Uterus (tissue), 4 donors: ENCODE results near the gene ZC3H18. TPM values are rescaled to one million over a fixed set of nuclear protein-coding genes. Genes with fewer than 3 reads are reported as not detected.

ENCODE experiments used
- DNase-seq, 2 donors: peaks; one replicate each; pipeline ENCODE4 v3.0.0-alpha.2; 2019 to 2020
- H3K27ac ChIP-seq, 2 donors: fragments of 200-600 bp; sonication (generic); 1 replicate in 1 of 2; 2 replicates in 1 of 2; pipeline ENCODE4 v1.5.1; 2016 to 2018
- H3K27me3 ChIP-seq, 2 donors: fragments of 200-600 bp; sonication (generic); one replicate each; pipeline ENCODE4 v1.5.1; 2018 to 2019; ENCODE audit warnings: control low read depth in 1 of 2
- H3K36me3 ChIP-seq, 2 donors: fragments of 200-600 bp; sonication (generic); one replicate each; pipeline ENCODE4 v1.5.1; 2019; ENCODE audit warnings: control low read depth in 1 of 2
- H3K4me1 ChIP-seq, 2 donors: fragments of 200-600 bp; sonication (generic); one replicate each; pipeline ENCODE4 v1.5.1; 2018 to 2019; ENCODE audit warnings: control low read depth in 1 of 2
- H3K4me3 ChIP-seq, 2 donors: fragments of 200-600 bp; sonication (generic); 1 replicate in 1 of 2; 2 replicates in 1 of 2; pipeline ENCODE4 v1.5.1; 2018 to 2019; ENCODE audit warnings: mild to moderate bottlenecking in 1 of 2
- H3K9me3 ChIP-seq, 2 donors: fragments of 200-600 bp; sonication (generic); one replicate each; pipeline ENCODE4 v1.5.1; 2019; ENCODE audit warnings: control low read depth in 1 of 2
- POLR2A ChIP-seq, 2 donors: fragments of 450-650 bp; IDR thresholded peaks; one replicate each; pipeline ENCODE4 v1.6.1; 2016; ENCODE audit warnings: antibody characterized with exemption in 2 of 2, mild to moderate bottlenecking in 1 of 2, moderate library complexity in 1 of 2
- intact Hi-C: fragments of 100-400 bp; cut with DNase I; formaldehyde crosslinking; loops from one replicate; pipeline ENCODE4 v1.15.1; 2023; ENCODE audit warnings: low total_unique reads
- total RNA-seq, 4 donors: library from RNA; depleted of rRNA in 3 of 4; stranded (reverse); fragments of >200 nt in 3 of 4; gene quantifications; one replicate each; pipeline versions ENCODE4 v1.1.0 to v1.2.4, GENCODE V29; 2014 to 2023
- TF ChIP-seq, protein P1 (sequence below), 4 experiments: fragments of 200-600 bp in 2 of 4; fragments of 450-650 bp in 2 of 4; sonication (generic) in 2 of 4; IDR thresholded peaks; one replicate each; pipeline ENCODE4 v1.5.1; 2016 to 2019; ENCODE audit warnings: antibody characterized with exemption in 4 of 4, mild to moderate bottlenecking in 2 of 4, moderate library complexity in 1 of 4
- donor health status: DM: yes; HTN: yes; CAD: no.

The ZC3H18 gene
- total RNA-seq, 4 donors from 2014 or later, result 0.88 to 58.8 (median 9.5) TPM

- no peaks in the 10 kb centered on the region for H3K36me3 ChIP-seq
- DNase-seq, result no peak
- no peaks in the 10 kb centered on the region for H3K4me1 ChIP-seq
- intact Hi-C loops, result no loop called here
- no peak overlapping the region for H3K4me3 ChIP-seq
- no peaks in the 10 kb centered on the region for H3K9me3 ChIP-seq
- H3K27me3 ChIP-seq, result no peaks in the 10 kb centered on the region
- H3K27ac ChIP-seq, result no peak overlapping the region
- TF ChIP-seq, protein P1, sequence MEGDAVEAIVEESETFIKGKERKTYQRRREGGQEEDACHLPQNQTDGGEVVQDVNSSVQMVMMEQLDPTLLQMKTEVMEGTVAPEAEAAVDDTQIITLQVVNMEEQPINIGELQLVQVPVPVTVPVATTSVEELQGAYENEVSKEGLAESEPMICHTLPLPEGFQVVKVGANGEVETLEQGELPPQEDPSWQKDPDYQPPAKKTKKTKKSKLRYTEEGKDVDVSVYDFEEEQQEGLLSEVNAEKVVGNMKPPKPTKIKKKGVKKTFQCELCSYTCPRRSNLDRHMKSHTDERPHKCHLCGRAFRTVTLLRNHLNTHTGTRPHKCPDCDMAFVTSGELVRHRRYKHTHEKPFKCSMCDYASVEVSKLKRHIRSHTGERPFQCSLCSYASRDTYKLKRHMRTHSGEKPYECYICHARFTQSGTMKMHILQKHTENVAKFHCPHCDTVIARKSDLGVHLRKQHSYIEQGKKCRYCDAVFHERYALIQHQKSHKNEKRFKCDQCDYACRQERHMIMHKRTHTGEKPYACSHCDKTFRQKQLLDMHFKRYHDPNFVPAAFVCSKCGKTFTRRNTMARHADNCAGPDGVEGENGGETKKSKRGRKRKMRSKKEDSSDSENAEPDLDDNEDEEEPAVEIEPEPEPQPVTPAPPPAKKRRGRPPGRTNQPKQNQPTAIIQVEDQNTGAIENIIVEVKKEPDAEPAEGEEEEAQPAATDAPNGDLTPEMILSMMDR (IDR thresholded peaks at IDR 0.05), result no peak
- no peak for TF ChIP-seq POLR2A (IDR thresholded peaks at IDR 0.05)
Observed at GRCh38 chr16:88577166-88577565, 7.0 kb downstream of the ZC3H18 start.

- no peak overlapping the region for H3K4me3 ChIP-seq
- TF ChIP-seq, protein P1 (IDR thresholded peaks at IDR 0.05), result no peak
- no peak for TF ChIP-seq POLR2A (IDR thresholded peaks at IDR 0.05)
- H3K27me3 ChIP-seq, result no peaks in the 10 kb centered on the region
- DNase-seq, result no peak
- intact Hi-C loops, result no loop called here
- no peaks in the 10 kb centered on the region for H3K4me1 ChIP-seq
- H3K36me3 ChIP-seq, result no peaks in the 10 kb centered on the region
- H3K27ac ChIP-seq, result no peak overlapping the region
- no peaks in the 10 kb centered on the region for H3K9me3 ChIP-seq
Observed at GRCh38 chr16:88578446-88579313, 8.5 kb downstream of the ZC3H18 start.

GRCh38 chr16:88580371-88580770 is 10.2 kb downstream of the ZC3H18 start:
- H3K36me3 ChIP-seq, result no peaks in the 10 kb centered on the region
- intact Hi-C loops, result no loop called here
- DNase-seq, result no peak

GRCh38 chr16:88581033-88581432 is 10.8 kb downstream of the ZC3H18 start:
- no peaks in the 10 kb centered on the region for H3K4me1 ChIP-seq
- H3K27ac ChIP-seq, result no peak overlapping the region
- intact Hi-C loops, result no loop called here
- no peak for TF ChIP-seq POLR2A (IDR thresholded peaks at IDR 0.05)
- TF ChIP-seq, protein P1 (IDR thresholded peaks at IDR 0.05), result no peak
- H3K9me3 ChIP-seq, result no peaks in the 10 kb centered on the region
- no peaks in the 10 kb centered on the region for H3K36me3 ChIP-seq
- no peak overlapping the region for H3K4me3 ChIP-seq
- no peak for DNase-seq
- no peaks in the 10 kb centered on the region for H3K27me3 ChIP-seq

More at GRCh38 chr16:88580371-88580770, 10.2 kb downstream of the ZC3H18 start:
- H3K27me3 ChIP-seq, result no peaks in the 10 kb centered on the region
- H3K4me3 ChIP-seq, result no peak overlapping the region
- no peak overlapping the region for H3K27ac ChIP-seq
- H3K4me1 ChIP-seq, result no peaks in the 10 kb centered on the region
- TF ChIP-seq POLR2A (IDR thresholded peaks at IDR 0.05), result no peak
- TF ChIP-seq, protein P1 (IDR thresholded peaks at IDR 0.05), result no peak
- H3K9me3 ChIP-seq, result no peaks in the 10 kb centered on the region

- Histone ChIP-seq H3K27me3 (no peaks in the 10 kb centered on the region), H3K9me3 (no peaks in the 10 kb centered on the region), H3K27ac (no peak overlapping the region), H3K4me1 (no peaks in the 10 kb centered on the region), H3K36me3 (no peaks in the 10 kb centered on the region), H3K4me3 (no peak overlapping the region)
- intact Hi-C loops, result no loop called here
- DNase-seq, result no peak
- no peak for TF ChIP-seq POLR2A (IDR thresholded peaks at IDR 0.05)
- TF ChIP-seq, protein P1 (IDR thresholded peaks at IDR 0.05), result no peak
Observed at GRCh38 chr16:88582912-88583575, 12.8 kb downstream of the ZC3H18 start.
